HCT116 (cell line): Measurements from ENCODE around the gene BTBD18. TPM values are rescaled to one million over a fixed set of nuclear protein-coding genes. Genes with fewer than 3 reads are reported as not detected.

Source experiments
- ATAC-seq: fragments of 200-7000 bp; cut with Tn5 transposase; 2 replicates; pipeline ENCODE4 v1.9.1; 2020; ENCODE audit warnings: mild to moderate bottlenecking, moderate library complexity
- BruUV-seq: library from RNA; stranded (reverse); fragments of 400-500 nt; replicated peaks from 2 replicates; lab custom pipeline; 2021; lab: Mats Ljungman, UMichigan
- CTCF ChIA-PET: fragments of 300-600 bp; sonication (Branson Sonifier 250); formaldehyde crosslinking; loops from one replicate; lab custom pipeline; 2021; ENCODE audit warnings: antibody characterized with exemption; lab: Charles Lee
- POLR2A ChIA-PET: fragments of 300-600, 350-600 bp; sonication (Branson Sonifier 250); formaldehyde crosslinking; loops from one replicate; lab custom pipeline; 2021; ENCODE audit warnings: antibody characterized with exemption; lab: Charles Lee
- RAD21 ChIA-PET, 2 experiments: fragments of 300-600 bp; sonication (Branson Sonifier 250); formaldehyde crosslinking; loops; one replicate each; lab custom pipeline; 2023; ENCODE audit warnings: low total read pairs in 2 of 2; ENCODE audit not compliant: uncharacterized antibody in 2 of 2, unreplicated experiment in 2 of 2, low non-redundant PET in 1 of 2; lab: Charles Lee
- DNase-seq: peaks from one replicate; pipeline ENCODE4 v3.0.0-alpha.2; 2010; ENCODE audit warnings: low read depth, low spot score
- H2AFZ ChIP-seq: fragments of 200-600 bp; shearing (Covaris generic), sonication (generic); 2 replicates; pipeline ENCODE4 v1.6.1; 2017; ENCODE audit warnings: low read depth, mixed run types, mixed read lengths, antibody characterized with exemption, low read length; ENCODE audit not compliant: poor library complexity, severe bottlenecking
- H3K27ac ChIP-seq: 2 replicates; pipeline ENCODE4 v1.5.1; 2012; ENCODE audit warnings: low read depth, low read length
- H3K27me3 ChIP-seq: fragments of 200-600 bp; sonication (generic); 2 replicates; pipeline ENCODE4 v1.6.1; 2016; ENCODE audit warnings: mixed run types, low read length, mixed read lengths; ENCODE audit not compliant: insufficient read depth
- H3K36me3 ChIP-seq, 2 experiments: fragments of 200-500 bp in 1 of 2; fragments of 200-600 bp in 1 of 2; sonication (Bioruptor generic) in 1 of 2; sonication (generic) in 1 of 2; 2 replicates each; pipeline versions ENCODE4 v1.5.1 to v1.6.1; 2014 to 2016; ENCODE audit warnings: low read length in 2 of 2, inconsistent platforms in 1 of 2, mixed read lengths in 1 of 2, mixed run types in 1 of 2; ENCODE audit not compliant: insufficient read depth in 2 of 2, control insufficient read depth in 1 of 2
- H3K4me1 ChIP-seq, 2 experiments: fragments of 200-600 bp in 1 of 2; sonication (generic) in 1 of 2; 2 replicates each; pipeline versions ENCODE4 v1.5.1 to v1.6.1; 2012 to 2017; ENCODE audit warnings: low read length in 2 of 2, inconsistent platforms in 1 of 2, mild to moderate bottlenecking in 1 of 2, mixed read lengths in 1 of 2, mixed run types in 1 of 2, moderate library complexity in 1 of 2; ENCODE audit not compliant: insufficient read depth in 2 of 2, control insufficient read depth in 1 of 2
- H3K4me2 ChIP-seq: fragments of 200-600 bp; sonication (generic); 2 replicates; pipeline ENCODE4 v1.6.1; 2017; ENCODE audit warnings: mixed run types, low read length, mixed read lengths
- H3K4me3 ChIP-seq, 2 experiments: fragments of 200-600 bp in 1 of 2; sonication (generic) in 1 of 2; replicated peaks in 1 of 2; 2 replicates each; pipeline ENCODE4 v1.5.1; 2011 to 2016; ENCODE audit warnings: low read length in 2 of 2, control low read depth in 1 of 2, low read depth in 1 of 2, mild to moderate bottlenecking in 1 of 2, mixed read lengths in 1 of 2, mixed run types in 1 of 2
- H3K79me2 ChIP-seq: fragments of 200-600 bp; sonication (generic); 2 replicates; pipeline ENCODE4 v1.6.1; 2017; ENCODE audit warnings: mild to moderate bottlenecking, mixed run types, low read length, moderate library complexity, mixed read lengths; ENCODE audit not compliant: insufficient read depth
- H3K9ac ChIP-seq: fragments of 200-600 bp; sonication (generic); 2 replicates; pipeline ENCODE4 v1.6.1; 2016; ENCODE audit warnings: low read length, mixed read lengths
- H3K9me2 ChIP-seq: fragments of 200-600 bp; sonication (generic), shearing (Covaris generic); 2 replicates; pipeline ENCODE4 v1.6.1; 2017; ENCODE audit warnings: mixed run types, mild to moderate bottlenecking, moderate library complexity; ENCODE audit not compliant: insufficient read depth
- H3K9me3 ChIP-seq, 2 experiments: fragments of 200-500 bp in 1 of 2; fragments of 200-600 bp in 1 of 2; sonication (Bioruptor generic) in 1 of 2; sonication (generic) in 1 of 2; 2 replicates each; pipeline ENCODE4 v1.6.1; 2014 to 2017; ENCODE audit warnings: low read length in 2 of 2, mixed read lengths in 2 of 2, inconsistent platforms in 1 of 2, low read depth in 1 of 2, mild to moderate bottlenecking in 1 of 2, mixed run types in 1 of 2, moderate library complexity in 1 of 2; ENCODE audit not compliant: control insufficient read depth in 1 of 2, insufficient read depth in 1 of 2
- H4K20me1 ChIP-seq: fragments of 200-600 bp; sonication (generic), shearing (Covaris generic); 2 replicates; pipeline ENCODE4 v1.6.1; 2017; ENCODE audit warnings: mixed run types, mild to moderate bottlenecking, moderate library complexity; ENCODE audit not compliant: insufficient read depth
- ATF3 ChIP-seq: IDR thresholded peaks from 2 replicates; pipeline ENCODE4 v1.6.1; 2012
- CEBPB ChIP-seq: IDR thresholded peaks from 2 replicates; pipeline ENCODE4 v1.6.1; 2012; ENCODE audit warnings: low read depth
- CTCF ChIP-seq, 3 experiments: fragments of 200-600 bp in 1 of 3; sonication (generic) in 1 of 3; IDR thresholded peaks in 2 of 3; conservative IDR thresholded peaks in 1 of 3; 2 replicates each; pipeline ENCODE4 v1.5.1; 2012 to 2017; ENCODE audit warnings: low read depth in 2 of 3, low read length in 2 of 3, antibody characterized with exemption in 1 of 3, borderline replicate concordance in 1 of 3, control low read depth in 1 of 3, mild to moderate bottlenecking in 1 of 3, mixed read lengths in 1 of 3, mixed run types in 1 of 3, moderate library complexity in 1 of 3; ENCODE audit not compliant: insufficient read depth in 1 of 3
- EGR1 ChIP-seq: IDR thresholded peaks from 2 replicates; pipeline ENCODE4 v1.6.1; 2012; ENCODE audit warnings: low read depth
- ELF1 ChIP-seq: IDR thresholded peaks from 2 replicates; pipeline ENCODE4 v1.6.1; 2012; ENCODE audit warnings: low read depth, borderline replicate concordance
- EZH2 ChIP-seq: fragments of 200-600 bp; sonication (generic); IDR thresholded peaks from 2 replicates; pipeline ENCODE4 v1.6.1; 2017; ENCODE audit warnings: antibody characterized with exemption, mixed run types
- MAX ChIP-seq: IDR thresholded peaks from 2 replicates; pipeline ENCODE4 v1.6.1; 2012
- REST ChIP-seq: IDR thresholded peaks from 2 replicates; pipeline ENCODE4 v1.6.1; 2012; ENCODE audit warnings: low read depth
- SIN3A ChIP-seq: IDR thresholded peaks from 2 replicates; pipeline ENCODE4 v1.6.1; 2012; ENCODE audit warnings: low read depth
- SRF ChIP-seq: IDR thresholded peaks from 2 replicates; pipeline ENCODE4 v1.6.1; 2012; ENCODE audit warnings: low read depth
- TCF7L2 ChIP-seq: IDR thresholded peaks from 2 replicates; pipeline ENCODE4 v1.7.0; 2011; ENCODE audit warnings: borderline replicate concordance, inconsistent platforms; ENCODE audit not compliant: insufficient read depth, insufficient read length; ENCODE audit errors: extremely low read depth
- YY1 ChIP-seq: IDR thresholded peaks from 2 replicates; pipeline ENCODE4 v1.6.1; 2011; ENCODE audit warnings: low read length, low read depth, moderate library complexity, mild to moderate bottlenecking; ENCODE audit not compliant: insufficient replicate concordance; ENCODE audit errors: extremely low read depth
- ZNF274 ChIP-seq: fragments of 200-500 bp; sonication (Bioruptor generic); IDR thresholded peaks from 2 replicates; pipeline ENCODE4 v1.6.1; 2014; ENCODE audit warnings: mild to moderate bottlenecking, low read depth, low read length, inconsistent platforms
- intact Hi-C: fragments of 100-400 bp; cut with micrococcal nuclease; formaldehyde crosslinking; loops from 2 replicates; pipeline ENCODE4 v1.10.0; 2022
- total RNA-seq: library from RNA; stranded (reverse); gene quantifications from one replicate; pipeline ENCODE4 v1.2.1, GENCODE V29; 2021; ENCODE audit not compliant: unreplicated experiment

The BTBD18 gene
- total RNA-seq, 1 experiment from 2014 or later: not detected

- no peak for TF ChIP-seq REST
Observed at GRCh38 chr11:57776577-57777210, 25.1 kb upstream of the BTBD18 start (continued).

DNA sequence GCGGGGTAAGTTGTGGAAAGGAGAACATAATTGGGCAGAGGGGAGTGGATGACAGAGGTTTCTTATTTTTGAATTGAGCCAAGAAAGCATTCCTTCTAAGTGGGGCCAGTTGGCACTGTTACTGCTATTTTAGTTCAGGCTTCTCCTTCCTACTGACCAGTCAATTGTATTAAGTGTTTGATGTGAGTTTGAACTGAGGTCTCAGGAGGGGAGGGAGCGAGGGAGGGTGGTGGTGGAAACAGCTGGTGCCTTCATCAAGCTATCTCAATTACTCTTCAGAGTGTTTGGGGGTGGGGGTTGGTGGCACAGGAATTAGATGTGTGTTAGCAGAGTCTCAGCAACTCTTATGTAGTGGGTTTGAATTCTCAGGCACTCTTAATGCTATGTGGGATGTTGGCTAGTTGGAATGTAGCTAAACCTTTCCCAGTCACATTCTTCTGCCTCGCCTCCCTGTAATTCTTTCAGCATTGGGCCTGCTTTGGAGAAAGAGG is 24.5 kb upstream of the BTBD18 start:
- H3K9me3 ChIP-seq: no peaks in the 10 kb centered on the region
- no peaks in the 10 kb centered on the region for H3K27me3 ChIP-seq
- peaks cover 4% of the 10 kb centered on the region; the same call in 1 of the 2 replicates for H4K20me1 ChIP-seq
- H3K4me3 ChIP-seq: no peak overlapping the region
- H2AFZ ChIP-seq: no peak overlapping the region
- H3K9me2 ChIP-seq: no peaks in the 10 kb centered on the region
- H3K4me1 ChIP-seq: peaks cover 94 to 98% of the 10 kb centered on the region in 2 experiments
- DNase-seq (no peak), ATAC-seq (no peak)
- ChIA-PET POLR2A (interaction anchor here (1.0 kb wide), 1 partner anchor 14 kb away, joined by 5 read pairs; the partner anchor contains the start of gene CTNND1), RAD21 (no interaction called here), CTCF (no interaction called here)
- peak overlapping the region; percentile 72 for H3K4me2 ChIP-seq
- TF ChIP-seq ZNF274 (no peak), SIN3A (0 out of 2 replicates have a peak, but pooled peaks have one; percentile 16), EGR1 (no peak), ELF1 (no peak), SRF (no peak), YY1 (no peak), EZH2 (no peak), ATF3 (no peak), MAX (0 out of 2 replicates have a peak, but pooled peaks have one; percentile 14), CTCF (IDR thresholded peaks at IDR 0.05 in 2 of 3, conservative IDR thresholded peaks at IDR 0.05 in 1 of 3; ENCODE audit: borderline replicate concordance in 1 of 3, insufficient read depth in 1 of 3, low read depth in 2 of 3, low read length in 2 of 3) (no peak), CEBPB (no peak), TCF7L2 (no peak)
- peak overlapping the region; percentile 69 for H3K9ac ChIP-seq
- no peaks in the 10 kb centered on the region for H3K36me3 ChIP-seq
- intact Hi-C loops: no loop called here
- H3K79me2 ChIP-seq: peaks cover 100% of the 10 kb centered on the region
- no TSS peak for BruUV-seq
- peak overlapping the region; percentile 89 for H3K27ac ChIP-seq
